ENCODE results near the gene GATA5.

GATA5 gene

GRCh38 chr20:62495749-62496567, 20.2 kb upstream of the GATA5 start:
- TF ChIP-seq REST (IDR thresholded peaks at IDR 0.05; ENCODE audit: insufficient read depth in 1 of 2, low read depth in 2 of 2, low read length in 2 of 2) (no peak), FOXP2 (optimal IDR thresholded peaks at IDR 0.05; ENCODE audit: borderline replicate concordance, extremely low read depth, extremely low read length, insufficient read depth) (no peak)

- TF ChIP-seq FOXP2 (optimal IDR thresholded peaks at IDR 0.05; ENCODE audit: borderline replicate concordance, extremely low read depth, extremely low read length, insufficient read depth) (no peak), TAF1 (IDR thresholded peaks at IDR 0.05; ENCODE audit: borderline replicate concordance, insufficient read depth, low read length) (no peak), SIN3A (IDR thresholded peaks at IDR 0.05; ENCODE audit: borderline replicate concordance, insufficient read depth, low read length) (no peak), REST (IDR thresholded peaks at IDR 0.05; ENCODE audit: insufficient read depth in 1 of 2, low read depth in 2 of 2, low read length in 2 of 2) (no peak), POLR2AphosphoS5 (IDR thresholded peaks at IDR 0.05; ENCODE audit: low read depth, low read length) (no peak)
Measured at GRCh38 chr20:62494980-62495748, 19.4 kb upstream of the GATA5 start.

GRCh38 chr20:62494537-62494936, 18.7 kb upstream of the GATA5 start:
- TF ChIP-seq TAF1 (IDR thresholded peaks at IDR 0.05; ENCODE audit: borderline replicate concordance, insufficient read depth, low read length): no peak
- no peak for TF ChIP-seq POLR2AphosphoS5 (IDR thresholded peaks at IDR 0.05; ENCODE audit: low read depth, low read length)
- TF ChIP-seq SIN3A (IDR thresholded peaks at IDR 0.05; ENCODE audit: borderline replicate concordance, insufficient read depth, low read length): no peak
- TF ChIP-seq REST (IDR thresholded peaks at IDR 0.05; ENCODE audit: insufficient read depth in 1 of 2, low read depth in 2 of 2, low read length in 2 of 2): no peak
- TF ChIP-seq FOXP2 (optimal IDR thresholded peaks at IDR 0.05; ENCODE audit: borderline replicate concordance, extremely low read depth, extremely low read length, insufficient read depth): no peak

- TF ChIP-seq FOXP2 (optimal IDR thresholded peaks at IDR 0.05; ENCODE audit: borderline replicate concordance, extremely low read depth, extremely low read length, insufficient read depth) (no peak), SIN3A (IDR thresholded peaks at IDR 0.05; ENCODE audit: borderline replicate concordance, insufficient read depth, low read length) (no peak), POLR2AphosphoS5 (IDR thresholded peaks at IDR 0.05; ENCODE audit: low read depth, low read length) (no peak), TAF1 (IDR thresholded peaks at IDR 0.05; ENCODE audit: borderline replicate concordance, insufficient read depth, low read length) (no peak), REST (IDR thresholded peaks at IDR 0.05; ENCODE audit: insufficient read depth in 1 of 2, low read depth in 2 of 2, low read length in 2 of 2) (no peak)
Measured at GRCh38 chr20:62493886-62494285, 18.1 kb upstream of the GATA5 start.
